Natural killer cell (primary cell): ENCODE data around the gene TBX6. TPM values are rescaled to one million over a fixed set of nuclear protein-coding genes. Genes with fewer than 3 reads are reported as not detected.

Experiments
- ATAC-seq, 3 donors: fragments of 150-1000 bp in 2 of 3; fragments of 200-7000 bp in 1 of 3; cut with Tn5 transposase; 1 replicate in 1 of 3; 2 replicates in 2 of 3; pipeline ENCODE4 v1.10.0; 2021; ENCODE audit warnings: mild to moderate bottlenecking in 2 of 3, moderate library complexity in 2 of 3
- DNase-seq, 2 donors: peaks; one replicate each; pipeline versions ENCODE4 v3.0.0 to v3.0.0-alpha.2; 2013 to 2021; ENCODE audit warnings: mixed read lengths in 1 of 2
- H3K27ac ChIP-seq: one replicate; pipeline ENCODE4 v1.5.1; 2013; ENCODE audit warnings: mild to moderate bottlenecking, low read length
- H3K27me3 ChIP-seq: one replicate; pipeline ENCODE4 v1.6.1; 2013; ENCODE audit warnings: low read length; ENCODE audit not compliant: control insufficient read depth, insufficient read depth
- H3K36me3 ChIP-seq: one replicate; pipeline ENCODE4 v1.6.1; 2013; ENCODE audit warnings: low read length; ENCODE audit not compliant: control insufficient read depth, insufficient read depth
- H3K4me1 ChIP-seq: one replicate; pipeline ENCODE4 v1.6.1; 2013; ENCODE audit warnings: low read length; ENCODE audit not compliant: control insufficient read depth, insufficient read depth
- H3K4me3 ChIP-seq: one replicate; pipeline ENCODE4 v1.5.1; 2013; ENCODE audit warnings: low read length
- H3K9me3 ChIP-seq: one replicate; pipeline ENCODE4 v1.6.1; 2013; ENCODE audit warnings: low read length; ENCODE audit not compliant: control insufficient read depth, insufficient read depth
- H3K27ac Mint-ChIP-seq, 2 donors: one replicate each; pipeline ENCODE4 v1.8.0; 2022; ENCODE audit warnings: mild to moderate bottlenecking in 2 of 2, mixed read lengths in 2 of 2, moderate library complexity in 1 of 2
- H3K27me3 Mint-ChIP-seq, 2 donors: one replicate each; pipeline ENCODE4 v1.8.0; 2022; ENCODE audit warnings: low read depth in 2 of 2, mixed read lengths in 2 of 2
- H3K36me3 Mint-ChIP-seq: one replicate; pipeline ENCODE4 v1.8.0; 2022; ENCODE audit warnings: mixed read lengths
- H3K4me1 Mint-ChIP-seq, 2 donors: one replicate each; pipeline ENCODE4 v1.8.0; 2022; ENCODE audit warnings: mixed read lengths in 2 of 2
- H3K4me3 Mint-ChIP-seq: one replicate; pipeline ENCODE4 v1.8.0; 2022; ENCODE audit warnings: mild to moderate bottlenecking, moderate library complexity, mixed read lengths
- H3K9me3 Mint-ChIP-seq, 2 donors: one replicate each; pipeline ENCODE4 v1.8.0; 2022; ENCODE audit warnings: mixed read lengths in 2 of 2
- CTCF ChIP-seq: fragments of 200-600 bp; IDR thresholded peaks from one replicate; pipeline ENCODE4 v1.8.0; 2022; ENCODE audit warnings: antibody characterized with exemption
- WGBS: methylation state at CpG from one replicate; pipeline ENCODE4 v1.1.7; 2013; ENCODE audit warnings: missing lambda C conversion rate; ENCODE audit not compliant: insufficient coverage; 5-methylcytosine and 5-hydroxymethylcytosine counted together
- intact Hi-C: fragments of 100-400 bp; cut with micrococcal nuclease; formaldehyde crosslinking; loops from one replicate; pipeline ENCODE4 v1.14.2; 2022
- total RNA-seq, 4 donors: library from RNA; stranded (reverse); fragments of 120-200 nt in 1 of 4; gene quantifications; one replicate each; pipeline versions ENCODE4 v1.2.3 to v1.2.4, GENCODE V29; 2013 to 2022

Gene TBX6
- total RNA-seq, 3 donors from 2014 or later (not counting 1 experiment from before 2014, with no cell fraction given), result 0.91 to 1.1 (median 0.98) TPM

GRCh38 chr16:30088237-30088831 lies 3.4 kb downstream of the TBX6 start:
- H3K36me3 ChIP-seq, result peaks cover 24% of the 10 kb centered on the region
- Mint-ChIP-seq H3K27ac (peak overlapping the region in 1 of 2 donors; percentile 62), H3K4me1 (peaks cover 15 to 20% of the 10 kb centered on the region in 2 donors), H3K4me3 (no peak overlapping the region), H3K9me3 (no peaks in the 10 kb centered on the region), H3K36me3 (no peaks in the 10 kb centered on the region), H3K27me3 (no peaks in the 10 kb centered on the region)
- TF ChIP-seq CTCF, result no peak
- H3K9me3 ChIP-seq, result no peaks in the 10 kb centered on the region
- H3K4me1 ChIP-seq, result peaks cover 26% of the 10 kb centered on the region
- no peak overlapping the region for H3K27ac ChIP-seq
- intact Hi-C loops, result no loop called here
- no peak for ATAC-seq
- DNase-seq, result no peak
- no peaks in the 10 kb centered on the region for H3K27me3 ChIP-seq
- WGBS, result 96% methylated on average over 10 of the region's 10 CpGs
- no peak overlapping the region for H3K4me3 ChIP-seq

- DNase-seq, result peak in 1 of 2 donors; percentile 18
Measured at GRCh38 chr16:30087181-30087898, 4.4 kb downstream of the TBX6 start.

GRCh38 chr16:30086291-30087140 lies 5.2 kb downstream of the TBX6 start:
- no peak overlapping the region for H3K4me3 Mint-ChIP-seq
- no peak overlapping the region for H3K27ac ChIP-seq

More at GRCh38 chr16:30087181-30087898, 4.4 kb downstream of the TBX6 start:
- H3K27ac ChIP-seq, result no peak overlapping the region
- ATAC-seq, result no peak
- H3K27me3 ChIP-seq, result no peaks in the 10 kb centered on the region
- Mint-ChIP-seq H3K27me3 (no peaks in the 10 kb centered on the region), H3K36me3 (no peaks in the 10 kb centered on the region), H3K27ac (peak overlapping the region in 1 of 2 donors; percentile 29), H3K4me1 (peaks cover 9 to 20% of the 10 kb centered on the region in 2 donors), H3K4me3 (no peak overlapping the region), H3K9me3 (no peaks in the 10 kb centered on the region)
- H3K9me3 ChIP-seq, result no peaks in the 10 kb centered on the region
- 85% methylated on average over 11 of the region's 11 CpGs for WGBS
- TF ChIP-seq CTCF, result no peak
- intact Hi-C loops, result no loop called here
- no peak overlapping the region for H3K4me3 ChIP-seq
- peaks cover 34% of the 10 kb centered on the region for H3K36me3 ChIP-seq
- H3K4me1 ChIP-seq, result peaks cover 16% of the 10 kb centered on the region

More at GRCh38 chr16:30086291-30087140, 5.2 kb downstream of the TBX6 start:
- Mint-ChIP-seq H3K27ac (peak overlapping the region in 1 of 2 donors; percentile 29), H3K27me3 (no peaks in the 10 kb centered on the region), H3K36me3 (no peaks in the 10 kb centered on the region), H3K4me1 (peaks cover under 1 to 17% of the 10 kb centered on the region in 2 donors), H3K9me3 (no peaks in the 10 kb centered on the region)
- Histone ChIP-seq H3K9me3 (no peaks in the 10 kb centered on the region), H3K36me3 (peaks cover 39% of the 10 kb centered on the region), H3K4me1 (peaks cover 9% of the 10 kb centered on the region), H3K27me3 (no peaks in the 10 kb centered on the region), H3K4me3 (no peak overlapping the region)
- no peak for TF ChIP-seq CTCF
- WGBS, result 95% methylated on average over 24 of the region's 27 CpGs
- intact Hi-C loops, result no loop called here
- DNase-seq (no peak), ATAC-seq (peak in 1 of 3 donors; percentile 11)
